Limb (tissue), 2 donors: Measurements from ENCODE around the gene MAPT.

ENCODE experiments used
- DNase-seq, 2 donors: peaks; one replicate each; pipeline ENCODE4 v3.0.0-alpha.2; 2016; ENCODE audit errors: extremely low spot score in 2 of 2

Gene MAPT

DNA sequence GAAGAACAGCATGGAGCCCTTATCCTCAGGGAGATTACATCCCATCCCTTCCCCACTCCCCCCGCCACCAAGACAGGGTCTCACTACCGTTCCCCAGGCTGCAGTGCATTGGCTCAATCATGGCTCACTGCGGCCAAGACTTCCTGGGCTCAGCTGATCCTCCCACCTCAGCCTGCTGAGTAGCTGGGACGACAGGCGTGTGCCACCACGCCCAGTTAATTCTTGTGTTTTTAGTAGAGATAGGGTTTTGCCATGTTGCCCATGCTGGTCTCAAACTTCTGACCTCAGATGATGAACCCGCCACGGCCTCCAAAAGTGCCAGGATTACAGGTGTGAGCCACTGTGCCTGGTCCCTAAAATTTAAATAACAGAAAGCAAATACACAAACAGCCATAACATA, 153.5 kb downstream of the MAPT start:
- no peak for DNase-seq

DNA sequence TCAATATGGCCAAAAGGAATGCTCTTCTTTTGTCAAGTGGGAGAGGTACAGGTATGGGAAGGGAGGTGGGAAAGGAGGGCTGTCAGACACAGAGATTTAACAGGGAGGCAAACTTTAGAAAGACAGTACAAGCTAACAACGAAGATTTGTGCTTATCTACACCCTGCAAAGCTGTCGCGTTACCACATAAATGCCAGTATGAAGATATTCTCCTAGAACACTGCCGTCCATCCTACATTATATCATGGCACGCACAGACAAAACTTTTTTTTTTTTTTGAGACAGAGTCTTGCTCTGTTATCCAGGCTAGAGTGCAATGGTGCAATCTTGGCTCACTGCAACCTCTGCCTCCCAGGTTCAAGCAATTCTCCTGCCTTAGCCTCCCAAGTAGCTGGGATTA, 155.3 kb downstream of the MAPT start:
- no peak for DNase-seq

DNA sequence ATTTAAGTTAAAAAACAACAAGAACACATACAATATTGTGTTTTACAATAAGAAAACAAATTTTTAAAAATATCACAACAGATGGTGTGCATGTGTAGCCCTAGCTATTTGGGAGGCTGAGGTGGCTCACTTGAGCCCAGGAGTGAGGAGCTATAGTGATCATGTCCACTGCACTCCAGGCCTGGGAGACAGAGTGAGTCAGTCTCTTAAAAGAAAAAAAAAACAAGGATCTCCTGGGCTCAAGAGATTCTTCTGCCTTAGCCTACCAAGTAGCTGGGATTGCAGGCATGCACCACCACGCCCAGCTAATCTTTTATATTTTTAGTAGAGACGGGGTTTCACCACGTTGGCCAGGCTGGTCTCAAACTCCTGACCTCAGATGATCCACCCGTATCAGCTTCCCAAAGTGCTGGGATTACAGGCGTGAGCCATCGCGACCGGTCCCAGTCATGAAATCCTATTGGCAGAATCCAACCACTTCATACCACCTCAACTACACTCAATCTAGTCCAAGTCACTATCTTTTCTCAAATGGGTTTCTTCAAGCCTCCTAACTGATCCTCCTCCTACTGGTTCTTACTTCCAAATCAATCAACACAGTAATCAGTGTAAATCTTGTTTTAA, 159.7 kb downstream of the MAPT start:
- DNase-seq, result no peak

DNA sequence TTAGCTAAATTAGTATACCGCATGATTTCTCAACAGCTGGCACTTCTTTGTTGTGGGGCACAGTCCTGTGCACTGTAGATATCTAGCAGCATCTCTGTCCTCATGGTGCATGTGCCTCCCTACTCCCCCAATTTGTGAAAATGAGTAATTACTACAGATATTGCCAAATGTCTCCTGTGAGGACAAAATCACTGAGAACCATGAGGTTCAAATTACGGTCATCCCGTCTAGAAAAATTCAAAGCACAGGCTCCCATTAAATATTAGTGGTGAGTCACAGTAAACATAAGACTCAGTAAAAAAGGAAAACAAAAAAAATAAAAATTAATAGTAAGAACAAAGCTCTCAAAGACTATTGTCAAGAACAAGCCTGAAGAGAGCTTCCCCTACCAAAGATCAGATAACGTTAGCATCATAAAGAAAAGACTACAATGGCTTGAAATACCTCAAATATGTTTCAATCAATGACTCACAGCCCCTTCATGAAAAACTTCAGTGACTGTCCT, 162.5 kb downstream of the MAPT start:
- no peak for DNase-seq

DNA sequence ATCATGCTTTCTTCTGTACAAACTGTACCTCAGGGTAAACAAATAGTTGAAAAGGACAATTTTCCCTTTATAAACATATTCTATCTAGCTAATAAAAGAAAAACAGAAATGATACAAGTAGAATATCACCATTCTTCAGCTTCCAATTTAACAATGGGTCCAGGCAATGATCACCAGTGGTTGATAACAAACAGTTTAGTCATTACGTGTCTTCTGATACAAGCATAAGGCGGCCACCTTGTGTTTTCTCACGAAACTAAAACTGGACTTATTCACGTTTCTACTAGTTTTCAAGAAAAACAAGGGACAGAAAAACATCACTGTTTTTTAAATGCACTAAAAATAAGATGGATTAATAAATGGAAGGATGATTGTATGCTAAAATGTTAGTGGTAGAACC, 163.0 kb downstream of the MAPT start:
- no peak for DNase-seq

DNA sequence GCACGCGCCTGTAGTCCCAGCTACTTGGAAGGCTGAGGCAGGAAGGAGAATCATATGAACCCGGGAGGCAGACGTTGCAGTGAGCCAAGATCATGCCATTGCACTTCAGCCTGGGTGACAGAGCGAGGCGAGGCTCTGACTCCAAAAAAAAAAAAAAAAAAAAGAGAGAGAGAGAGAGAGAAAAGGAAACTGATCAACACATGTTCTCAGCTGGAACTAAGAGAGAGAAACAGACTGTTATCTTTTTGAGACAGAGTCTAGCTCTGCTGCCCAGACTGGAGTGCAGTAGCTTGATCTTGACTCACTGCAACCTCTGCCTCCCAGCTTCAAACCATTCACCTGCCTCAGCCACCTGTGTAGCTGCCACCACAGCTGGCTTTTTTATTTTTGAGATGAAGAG, 165.1 kb downstream of the MAPT start:
- no peak for DNase-seq

DNA sequence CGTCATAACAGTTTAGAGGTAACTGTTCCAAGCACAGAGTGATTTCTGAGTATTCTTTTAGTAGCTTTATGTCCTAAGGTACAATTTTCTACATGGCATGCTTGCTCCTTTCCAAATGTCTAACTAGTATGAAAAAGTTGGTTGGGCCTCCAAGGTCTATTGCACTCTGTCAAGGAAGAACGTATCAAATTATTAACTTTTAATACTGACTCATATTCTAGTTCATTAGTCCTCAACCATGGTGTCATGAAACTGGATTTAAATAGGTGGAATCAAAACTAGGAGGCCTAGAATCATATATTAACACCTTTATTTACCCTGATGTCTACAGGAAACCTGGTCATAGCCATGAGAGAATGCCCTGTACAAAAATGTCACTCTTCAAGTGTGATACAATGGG, 166.1 kb downstream of the MAPT start:
- DNase-seq, result no peak

DNA sequence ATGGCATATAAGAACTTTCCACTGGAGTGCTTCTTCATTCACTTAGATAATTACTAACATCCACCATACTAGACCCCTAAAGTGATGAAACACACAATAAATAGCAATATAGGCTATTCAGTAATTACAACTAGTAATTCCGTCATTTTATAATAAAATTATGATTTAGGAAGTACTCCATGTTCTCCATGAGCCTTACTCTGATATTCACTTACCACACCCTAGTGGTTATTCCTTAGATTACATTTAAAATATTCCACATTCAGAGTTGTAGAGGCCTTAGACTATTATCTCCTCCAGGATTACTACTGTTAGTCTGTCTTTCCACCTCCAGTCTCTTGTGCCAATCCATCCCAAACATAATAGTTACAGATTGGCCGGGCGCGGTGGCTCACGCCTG, 167.1 kb downstream of the MAPT start:
- no peak for DNase-seq

DNA sequence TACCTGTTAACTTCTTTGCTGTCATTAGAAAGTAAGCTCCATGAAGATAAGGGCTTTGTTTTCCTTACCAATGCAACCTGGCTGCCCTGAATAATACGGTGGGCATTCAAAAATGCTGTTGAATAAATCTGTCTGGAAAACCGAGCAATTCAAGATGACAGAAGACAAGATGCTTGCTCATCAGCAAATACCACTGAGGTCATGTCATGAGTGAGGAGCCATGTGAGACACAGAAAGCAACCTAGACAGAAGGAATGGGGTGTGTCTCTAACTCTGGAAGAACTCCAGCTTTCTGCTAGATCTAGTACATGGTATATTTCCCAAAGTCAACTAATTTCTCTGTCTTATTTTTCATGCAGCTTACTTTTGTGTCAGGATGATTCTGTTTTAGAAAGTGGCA, 168.9 kb downstream of the MAPT start:
- DNase-seq, result no peak

DNA sequence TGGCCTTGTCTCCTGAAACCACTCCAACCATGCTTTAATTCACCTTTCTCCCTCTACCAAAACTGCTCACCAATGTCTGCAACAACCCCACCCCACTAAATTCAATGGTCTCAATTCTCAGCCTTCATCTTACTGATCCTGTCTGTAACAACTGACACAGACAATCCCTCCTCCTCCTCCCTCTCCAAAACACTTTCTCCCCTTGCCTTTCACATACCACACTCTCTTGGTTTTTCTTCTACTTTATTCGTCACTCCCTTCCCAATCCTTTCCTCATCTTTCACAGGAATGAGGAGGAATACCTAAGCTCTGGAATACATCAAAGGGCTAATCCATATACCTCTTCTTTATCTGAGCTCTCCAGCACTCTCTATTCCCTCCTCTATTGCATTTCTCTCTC, 170.1 kb downstream of the MAPT start:
- no peak for DNase-seq

DNA sequence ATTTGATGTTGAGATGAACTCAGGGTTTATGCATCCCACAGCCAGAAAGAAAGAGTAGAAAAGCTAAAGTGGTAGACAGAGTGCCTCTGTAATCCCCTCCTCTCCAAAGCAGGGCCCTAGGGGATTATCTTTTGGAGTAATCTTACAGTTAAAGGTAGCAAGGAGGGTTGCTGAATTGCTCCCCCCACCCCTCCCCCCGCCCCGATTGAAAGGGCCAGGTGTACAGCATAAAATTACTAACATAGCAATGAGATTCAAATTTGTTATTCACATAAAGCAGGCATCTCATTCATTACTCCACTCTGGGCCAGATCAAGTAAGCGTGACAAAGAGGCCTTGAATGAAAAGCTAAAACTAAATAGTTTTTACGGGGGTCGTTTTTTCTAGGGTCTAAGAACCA, 177.4 kb downstream of the MAPT start:
- no peak for DNase-seq

DNA sequence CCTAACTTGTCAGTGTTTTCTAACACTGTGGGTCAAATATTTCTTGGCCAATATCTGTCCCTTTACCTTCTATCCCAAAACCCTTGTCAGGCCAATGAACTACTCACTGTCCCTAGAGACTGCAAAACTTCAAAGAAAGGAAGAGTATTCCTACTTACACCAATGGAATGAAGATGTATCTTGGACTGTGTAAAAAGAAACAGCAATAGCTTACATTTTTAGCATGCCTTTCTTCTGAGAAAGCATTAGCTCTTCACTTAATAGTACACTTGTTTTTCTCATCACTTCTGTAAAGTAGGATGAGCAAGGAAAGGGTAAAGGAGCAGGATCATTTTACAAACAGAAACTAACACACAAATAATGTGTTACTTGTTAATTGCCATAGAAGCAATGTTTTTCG, 178.6 kb downstream of the MAPT start:
- DNase-seq, result no peak

DNA sequence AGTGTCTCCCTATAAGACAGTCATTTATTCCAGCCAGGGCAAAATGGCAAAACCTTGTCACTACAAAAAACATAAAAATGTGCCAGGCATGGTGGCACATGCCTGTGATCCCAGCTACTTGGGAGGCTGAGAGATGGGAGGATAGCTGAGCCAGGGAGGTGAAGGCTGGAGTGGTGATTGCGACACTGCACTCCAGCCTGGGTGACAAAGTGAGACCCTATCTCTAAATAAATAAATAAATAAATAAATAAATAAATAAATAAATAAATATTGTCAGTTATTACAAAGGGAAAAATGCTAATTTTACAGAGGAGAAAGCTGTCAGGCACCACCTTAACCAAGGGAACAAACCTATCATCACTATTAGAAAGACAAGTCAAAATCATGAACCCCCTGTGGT, 180.2 kb downstream of the MAPT start:
- DNase-seq, result no peak
